Measurements from ENCODE around the gene ANXA4. TPM values are rescaled to one million over a fixed set of nuclear protein-coding genes. Genes with fewer than 3 reads are reported as not detected.

Gene ANXA4
- polyA plus RNA-seq, 2 of the 4 experiments (the other 2 are of a cell fraction) = 341 to 554 TPM

DNA sequence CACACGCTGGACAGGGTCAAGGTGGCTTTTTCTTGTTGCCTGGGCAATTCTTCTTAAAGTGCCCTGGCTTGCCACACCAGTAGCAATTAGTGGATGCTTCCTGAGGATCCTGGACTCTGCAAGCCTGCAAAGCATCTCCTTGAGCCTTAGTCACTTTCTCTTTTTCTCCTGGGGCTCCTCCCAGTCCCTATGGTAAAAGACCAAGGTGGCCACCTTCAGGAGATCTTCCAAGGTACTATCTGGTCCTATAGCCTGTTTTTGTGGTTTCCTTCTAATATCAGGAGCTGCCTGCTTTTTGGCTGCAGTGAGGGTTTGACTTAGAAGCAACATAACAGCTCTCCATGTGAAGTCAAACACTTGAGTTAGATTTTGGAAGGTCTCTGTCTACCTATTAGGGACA, 54.2 kb downstream of the ANXA4 start:
- peak in 1 of 2 experiments; percentile 66; a peak in 3 of 6 replicates for ATAC-seq
- no peak for FAIRE-seq
- CTCF ChIA-PET = interaction anchor here (0.9 to 2.1 kb wide), 6 partner anchors 17 to 80 kb away, joined by 3 to 24 read pairs (median 4); no protein-coding TSS in a partner anchor

DNA sequence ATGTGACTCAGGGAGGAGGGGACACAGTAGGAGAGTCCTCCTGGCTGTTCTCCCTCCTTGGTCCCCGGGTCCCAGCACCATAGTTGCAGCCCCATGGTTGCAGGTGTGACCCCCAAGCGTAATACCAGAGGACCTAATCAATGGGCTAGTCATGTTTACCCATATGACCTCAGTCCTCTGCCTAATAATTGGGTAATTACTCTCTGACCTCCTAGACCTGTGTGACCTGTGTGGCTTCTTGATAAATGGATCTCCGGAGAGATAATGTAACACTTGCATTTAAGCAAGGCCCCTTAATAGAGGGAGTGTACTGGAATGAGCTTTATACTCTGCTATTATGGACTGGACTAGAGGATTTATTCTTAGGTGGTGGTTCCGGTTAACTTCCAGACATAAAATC, 55.3 kb downstream of the ANXA4 start:
- ATAC-seq (no peak), FAIRE-seq (no peak), DNase-seq (ENCODE audit: low read depth in 1 of 2, low spot score in 1 of 2) (no peak)
- 95% methylated on average over 4 of the region's 4 CpGs for WGBS (ENCODE audit: missing lambda C conversion rate)
- Histone ChIP-seq H3K27ac (peak overlapping the region; percentile 44 to 76; a peak in 4 of 6 replicates), H3K4me2 (peak overlapping the region; percentile 43), H3K9me3 (no peaks in the 10 kb centered on the region), H3K4me1 (peaks cover 48% of the 10 kb centered on the region), H3K4me3 (no peak overlapping the region)
- ChIA-PET CTCF (interaction anchor here (0.8 to 2.1 kb wide), 6 partner anchors 18 to 81 kb away, joined by 3 to 24 read pairs (median 4); no protein-coding TSS in a partner anchor), POLR2A (no interaction called here)
- TF ChIP-seq HEYL (CRISPR knock-in tag; IDR thresholded peaks at IDR 0.05) (no peak), KDM1A (IDR thresholded peaks at IDR 0.05; ENCODE audit: low read depth) (no peak), CHD2 (IDR thresholded peaks at IDR 0.05; ENCODE audit: low read length, partially characterized antibody) (no peak), EHMT2 (IDR thresholded peaks at IDR 0.05; ENCODE audit: low read depth) (no peak)
- TF ChIP-seq, protein P1, sequence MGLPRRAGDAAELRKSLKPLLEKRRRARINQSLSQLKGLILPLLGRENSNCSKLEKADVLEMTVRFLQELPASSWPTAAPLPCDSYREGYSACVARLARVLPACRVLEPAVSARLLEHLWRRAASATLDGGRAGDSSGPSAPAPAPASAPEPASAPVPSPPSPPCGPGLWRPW (IDR thresholded peaks at IDR 0.05) = no peak

More for the DNA sequence above, 54.2 kb downstream of the ANXA4 start:
- peak in 1 of 2 experiments; percentile 49; a peak in 2 of 5 replicates for TF ChIP-seq RAD21 (conservative IDR thresholded peaks at IDR 0.05 in 1 of 2, IDR thresholded peaks at IDR 0.05 in 1 of 2)
- TF ChIP-seq EHMT2 (IDR thresholded peaks at IDR 0.05; ENCODE audit: low read depth) = no peak
- peaks cover 59% of the 10 kb centered on the region for H3K4me1 ChIP-seq
- POLR2A ChIA-PET = interaction anchor here (0.9 kb wide), 1 partner anchor 55 kb away, joined by 3 read pairs; no protein-coding TSS in a partner anchor
- no peak for DNase-seq (ENCODE audit: low read depth in 1 of 2, low spot score in 1 of 2)
- H3K27ac ChIP-seq = peak overlapping the region in 1 of 2 experiments; percentile 76; a peak in 4 of 6 replicates
- H3K4me3 ChIP-seq = no peak overlapping the region
- WGBS (ENCODE audit: missing lambda C conversion rate) = 81% methylated on average over 1 of the region's 1 CpG
- H3K9me3 ChIP-seq = no peaks in the 10 kb centered on the region
- no peak overlapping the region for H3K4me2 ChIP-seq

GRCh38 chr2:69797836-69798289, 55.9 kb downstream of the ANXA4 start:
- no peak overlapping the region for H3K4me3 ChIP-seq

More at GRCh38 chr2:69797836-69798289, 55.9 kb downstream of the ANXA4 start:
- Histone ChIP-seq H3K9me3 (no peaks in the 10 kb centered on the region), H3K27ac (peak overlapping the region; percentile 44 to 76; a peak in 5 of 6 replicates), H3K4me2 (peak overlapping the region; percentile 43), H3K4me1 (peaks cover 48% of the 10 kb centered on the region)
- FAIRE-seq (no peak), DNase-seq (ENCODE audit: low read depth in 1 of 2, low spot score in 1 of 2) (no peak), ATAC-seq (peak in 1 of 2 experiments; percentile 46; a peak in 3 of 6 replicates)
- ChIA-PET POLR2A (no interaction called here), CTCF (interaction anchor here (1.4 to 2.1 kb wide), 2 partner anchors 73 to 1335 kb away, joined by 3 to 24 read pairs; no protein-coding TSS in a partner anchor)
- no peak for TF ChIP-seq RCOR1 (IDR thresholded peaks at IDR 0.05; ENCODE audit: low read depth, low read length)
- no peak for TF ChIP-seq PHF8 (IDR thresholded peaks at IDR 0.05; ENCODE audit: borderline replicate concordance, low read depth)
- TF ChIP-seq HOXB13 (CRISPR knock-in tag; IDR thresholded peaks at IDR 0.05; ENCODE audit: low read depth) = no peak
- TF ChIP-seq HEYL (CRISPR knock-in tag; IDR thresholded peaks at IDR 0.05) = no peak
- TF ChIP-seq PBX3 (IDR thresholded peaks at IDR 0.05) = no peak
- TF ChIP-seq, protein P2, sequence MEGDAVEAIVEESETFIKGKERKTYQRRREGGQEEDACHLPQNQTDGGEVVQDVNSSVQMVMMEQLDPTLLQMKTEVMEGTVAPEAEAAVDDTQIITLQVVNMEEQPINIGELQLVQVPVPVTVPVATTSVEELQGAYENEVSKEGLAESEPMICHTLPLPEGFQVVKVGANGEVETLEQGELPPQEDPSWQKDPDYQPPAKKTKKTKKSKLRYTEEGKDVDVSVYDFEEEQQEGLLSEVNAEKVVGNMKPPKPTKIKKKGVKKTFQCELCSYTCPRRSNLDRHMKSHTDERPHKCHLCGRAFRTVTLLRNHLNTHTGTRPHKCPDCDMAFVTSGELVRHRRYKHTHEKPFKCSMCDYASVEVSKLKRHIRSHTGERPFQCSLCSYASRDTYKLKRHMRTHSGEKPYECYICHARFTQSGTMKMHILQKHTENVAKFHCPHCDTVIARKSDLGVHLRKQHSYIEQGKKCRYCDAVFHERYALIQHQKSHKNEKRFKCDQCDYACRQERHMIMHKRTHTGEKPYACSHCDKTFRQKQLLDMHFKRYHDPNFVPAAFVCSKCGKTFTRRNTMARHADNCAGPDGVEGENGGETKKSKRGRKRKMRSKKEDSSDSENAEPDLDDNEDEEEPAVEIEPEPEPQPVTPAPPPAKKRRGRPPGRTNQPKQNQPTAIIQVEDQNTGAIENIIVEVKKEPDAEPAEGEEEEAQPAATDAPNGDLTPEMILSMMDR (IDR thresholded peaks at IDR 0.05) = no peak
- TF ChIP-seq MAZ (IDR thresholded peaks at IDR 0.05; ENCODE audit: borderline replicate concordance, low read depth, low read length) = no peak
- no peak for TF ChIP-seq RFX5 (IDR thresholded peaks at IDR 0.05)
- WGBS (ENCODE audit: missing lambda C conversion rate) = 48% methylated on average over 3 of the region's 3 CpGs

Measured in A549 (cell line).